ENCODE results near the gene CNTD1. TPM values are rescaled to one million over a fixed set of nuclear protein-coding genes. Genes with fewer than 3 reads are reported as not detected.
A peak's percentile ranks its signal among the peaks of the same experiment; 100 is the strongest.

CNTD1 gene
- total and polyA plus RNA-seq, 2 experiments from 2014 or later = 1.2 to 2.4 TPM

- no peaks in the 10 kb centered on the region for H3K9me3 ChIP-seq (ENCODE audit: low read depth)
- peak overlapping the region; percentile 99 for H3K4me2 ChIP-seq
- TF ChIP-seq EZH2 (IDR thresholded peaks at IDR 0.05; ENCODE audit: borderline replicate concordance) = no peak
- TF ChIP-seq EZH2phosphoT487 (IDR thresholded peaks at IDR 0.05; ENCODE audit: low read depth, severe bottlenecking, unreplicated experiment) = no peak
- TF ChIP-seq CTCF (IDR thresholded peaks at IDR 0.05; ENCODE audit: poor library complexity) = no peak
- peaks cover 11% of the 10 kb centered on the region for H3K27me3 ChIP-seq
- no peaks in the 10 kb centered on the region for H3K9me2 ChIP-seq (replicated peaks; ENCODE audit: insufficient read depth)
- no peak overlapping the region for H3K4me3 ChIP-seq
- H3K4me1 ChIP-seq (ENCODE audit: insufficient read depth) = peaks cover 17% of the 10 kb centered on the region
- no peak overlapping the region for H2AFZ ChIP-seq
- no peaks in the 10 kb centered on the region for H3K36me3 ChIP-seq (replicated peaks; ENCODE audit: insufficient read depth, low read depth)
- 87% methylated on average over 25 of the region's 29 CpGs for WGBS (ENCODE audit: low lambda C conversion rate, missing lambda C conversion rate)
- H3K27ac ChIP-seq = no peak overlapping the region
- H3K79me2 ChIP-seq = no peaks in the 10 kb centered on the region
- H4K20me1 ChIP-seq (ENCODE audit: insufficient read depth, poor library complexity, severe bottlenecking) = no peaks in the 10 kb centered on the region
- no peak for DNase-seq (ENCODE audit: low spot score)
These were observed 16.2 kb upstream of the CNTD1 start for GRCh38 chr17:42782166-42783061.

GRCh38 chr17:42783062-42783790 is 15.4 kb upstream of the CNTD1 start:
- Histone ChIP-seq H3K4me1 (ENCODE audit: insufficient read depth) (peaks cover 17% of the 10 kb centered on the region), H3K36me3 (replicated peaks; ENCODE audit: insufficient read depth, low read depth) (no peaks in the 10 kb centered on the region)
- WGBS (ENCODE audit: low lambda C conversion rate, missing lambda C conversion rate) = 58% methylated on average over 9 of the region's 9 CpGs

GRCh38 chr17:42783791-42784138 is 14.9 kb upstream of the CNTD1 start:
- no peak overlapping the region for H3K4me2 ChIP-seq
- TF ChIP-seq CTCF (IDR thresholded peaks at IDR 0.05; ENCODE audit: poor library complexity) (no peak), EZH2 (IDR thresholded peaks at IDR 0.05; ENCODE audit: borderline replicate concordance) (no peak)
- DNase-seq (ENCODE audit: low spot score) = no peak

More at GRCh38 chr17:42783062-42783790, 15.4 kb upstream of the CNTD1 start:
- no peak for DNase-seq (ENCODE audit: low spot score)
- H2AFZ ChIP-seq = no peak overlapping the region
- no peak overlapping the region for H3K4me2 ChIP-seq
- no peaks in the 10 kb centered on the region for H3K9me2 ChIP-seq (replicated peaks; ENCODE audit: insufficient read depth)
- H3K4me3 ChIP-seq = no peak overlapping the region
- no peak overlapping the region for H3K27ac ChIP-seq
- TF ChIP-seq EZH2phosphoT487 (IDR thresholded peaks at IDR 0.05; ENCODE audit: low read depth, severe bottlenecking, unreplicated experiment) (no peak), EZH2 (IDR thresholded peaks at IDR 0.05; ENCODE audit: borderline replicate concordance) (no peak), CTCF (IDR thresholded peaks at IDR 0.05; ENCODE audit: poor library complexity) (no peak)
- H3K27me3 ChIP-seq = peaks cover 11% of the 10 kb centered on the region
- H3K79me2 ChIP-seq = no peaks in the 10 kb centered on the region
- H3K9me3 ChIP-seq (ENCODE audit: low read depth) = no peaks in the 10 kb centered on the region
- no peaks in the 10 kb centered on the region for H4K20me1 ChIP-seq (ENCODE audit: insufficient read depth, poor library complexity, severe bottlenecking)

More at GRCh38 chr17:42783791-42784138, 14.9 kb upstream of the CNTD1 start:
- no peaks in the 10 kb centered on the region for H4K20me1 ChIP-seq (ENCODE audit: insufficient read depth, poor library complexity, severe bottlenecking)
- H3K9me3 ChIP-seq (ENCODE audit: low read depth) = no peaks in the 10 kb centered on the region
- H3K9me2 ChIP-seq (replicated peaks; ENCODE audit: insufficient read depth) = no peaks in the 10 kb centered on the region
- no peak overlapping the region for H2AFZ ChIP-seq
- no peak overlapping the region for H3K4me3 ChIP-seq
- 90% methylated on average over 22 of the region's 22 CpGs for WGBS (ENCODE audit: low lambda C conversion rate, missing lambda C conversion rate)
- no peak overlapping the region for H3K27ac ChIP-seq
- peaks cover 17% of the 10 kb centered on the region for H3K4me1 ChIP-seq (ENCODE audit: insufficient read depth)
- no peaks in the 10 kb centered on the region for H3K36me3 ChIP-seq (replicated peaks; ENCODE audit: insufficient read depth, low read depth)
- peaks cover 11% of the 10 kb centered on the region for H3K27me3 ChIP-seq
- H3K79me2 ChIP-seq = no peaks in the 10 kb centered on the region

All from hepatocyte (in vitro differentiated cells).